Amygdala (tissue), 56 donors: ENCODE measurements around the gene MAT2A.
A peak's percentile ranks its signal among the peaks of the same experiment; 100 is the strongest.

Experiments used
- DNase-seq, 56 donors: peaks; one replicate each; lab custom pipeline; 2025; lab: John Stamatoyannopoulos, UW

MAT2A gene

DNA sequence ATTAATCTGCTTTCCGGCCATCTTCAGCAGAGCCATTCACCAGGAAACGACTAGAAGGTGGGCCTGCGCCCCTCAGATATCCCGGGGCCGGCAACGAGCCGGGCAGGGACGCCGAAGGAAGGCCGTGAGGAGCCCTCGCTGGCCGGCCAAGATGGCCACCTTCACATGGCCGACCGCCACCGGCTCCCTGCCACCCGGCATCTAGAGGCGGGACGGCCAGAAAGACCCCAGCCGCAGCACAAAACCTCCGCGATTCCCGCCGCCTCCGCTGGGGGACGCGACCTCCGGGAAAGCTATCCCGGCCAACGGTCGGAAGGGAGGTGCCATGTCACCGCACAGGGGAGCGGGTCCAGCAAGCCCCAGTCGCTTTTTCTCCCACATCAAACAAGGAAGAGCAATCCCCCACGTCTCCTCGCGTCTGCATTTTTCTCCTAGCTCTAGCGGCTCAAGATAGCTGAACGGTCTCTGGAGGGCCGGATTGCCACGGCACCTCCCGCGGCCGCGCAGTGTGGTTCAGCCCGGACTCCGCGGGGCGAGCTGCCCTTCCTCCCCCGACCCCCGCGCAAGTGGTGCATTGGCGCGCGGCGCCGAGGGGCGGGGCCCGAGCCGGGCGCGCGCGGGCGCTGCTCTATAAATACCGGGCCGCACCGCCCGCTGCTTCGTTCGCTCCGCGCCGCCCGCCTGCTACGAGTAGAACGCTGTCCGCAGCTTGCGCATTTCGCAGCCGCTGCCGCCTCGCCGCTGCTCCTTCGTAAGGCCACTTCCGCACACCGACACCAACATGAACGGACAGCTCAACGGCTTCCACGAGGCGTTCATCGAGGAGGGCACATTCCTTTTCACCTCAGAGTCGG, at the start of gene MAT2A:
Gene MAT2A (plus strand): TSS at position 662 of the 854 bp plus-strand sequence. CDS start 120 bp downstream, at position 782.
- peak; percentile 67 to 99 (median 93) for DNase-seq

DNA sequence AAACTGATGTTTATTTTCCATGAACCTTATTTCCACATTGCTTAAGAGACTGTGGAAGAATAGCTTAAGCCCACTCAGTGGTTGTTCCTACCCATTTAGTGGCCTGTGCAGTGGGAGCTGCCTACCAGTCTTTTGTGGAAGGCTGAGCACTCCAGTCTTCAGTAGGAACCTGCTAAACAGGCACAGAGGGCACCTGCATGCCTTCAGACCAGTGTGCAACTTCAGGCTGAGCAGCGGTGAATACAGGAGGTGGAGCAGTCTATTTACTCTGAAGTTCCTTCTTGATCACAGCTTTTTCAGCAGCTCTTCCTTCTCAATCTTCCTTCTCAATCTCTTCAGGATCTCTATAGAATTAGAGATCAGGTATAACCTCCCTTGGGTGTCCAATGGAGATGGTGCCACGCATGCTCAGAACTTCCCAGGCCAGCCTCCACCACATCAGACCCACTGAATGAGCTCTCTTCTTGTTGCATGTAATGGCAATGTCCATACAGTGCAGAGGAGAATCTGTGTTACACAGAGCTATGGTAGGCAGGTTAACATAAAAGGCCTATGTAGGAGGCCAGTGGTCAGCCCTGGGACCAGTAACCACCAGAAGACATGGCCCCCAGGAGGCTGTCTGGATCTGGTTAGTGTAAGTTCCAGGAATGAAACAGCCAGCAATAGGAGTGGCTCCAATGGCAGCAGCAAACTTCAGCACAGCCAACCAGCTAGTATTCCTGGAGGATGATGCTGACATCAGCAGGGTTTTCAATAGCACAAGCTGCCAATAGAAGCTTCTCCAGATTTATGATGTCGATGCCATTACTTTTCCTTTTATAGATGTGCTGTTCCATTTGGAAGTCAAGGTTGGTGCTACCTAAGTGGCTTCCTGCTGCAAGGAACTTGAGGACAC, 47.9 kb upstream of the MAT2A start:
- DNase-seq: no peak

DNA sequence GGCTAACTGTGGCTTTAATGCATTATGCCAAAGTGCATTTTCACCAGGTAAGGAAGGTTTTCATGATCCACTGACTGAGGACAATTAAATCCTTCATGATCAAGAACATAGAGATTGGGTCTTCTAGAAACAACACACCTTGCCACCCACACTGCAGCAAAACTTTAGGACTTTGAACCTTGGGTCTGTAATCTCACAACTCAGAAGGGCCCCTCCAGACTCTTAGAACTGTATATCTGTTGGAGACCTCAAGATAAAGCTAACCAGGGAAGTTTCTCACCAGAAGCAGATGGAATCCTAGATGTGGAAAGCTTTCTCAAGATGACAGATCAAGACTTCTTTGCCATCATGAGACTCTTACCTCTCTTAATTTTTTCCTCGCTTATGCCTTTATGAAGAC, 42.5 kb upstream of the MAT2A start:
- DNase-seq: no peak

DNA sequence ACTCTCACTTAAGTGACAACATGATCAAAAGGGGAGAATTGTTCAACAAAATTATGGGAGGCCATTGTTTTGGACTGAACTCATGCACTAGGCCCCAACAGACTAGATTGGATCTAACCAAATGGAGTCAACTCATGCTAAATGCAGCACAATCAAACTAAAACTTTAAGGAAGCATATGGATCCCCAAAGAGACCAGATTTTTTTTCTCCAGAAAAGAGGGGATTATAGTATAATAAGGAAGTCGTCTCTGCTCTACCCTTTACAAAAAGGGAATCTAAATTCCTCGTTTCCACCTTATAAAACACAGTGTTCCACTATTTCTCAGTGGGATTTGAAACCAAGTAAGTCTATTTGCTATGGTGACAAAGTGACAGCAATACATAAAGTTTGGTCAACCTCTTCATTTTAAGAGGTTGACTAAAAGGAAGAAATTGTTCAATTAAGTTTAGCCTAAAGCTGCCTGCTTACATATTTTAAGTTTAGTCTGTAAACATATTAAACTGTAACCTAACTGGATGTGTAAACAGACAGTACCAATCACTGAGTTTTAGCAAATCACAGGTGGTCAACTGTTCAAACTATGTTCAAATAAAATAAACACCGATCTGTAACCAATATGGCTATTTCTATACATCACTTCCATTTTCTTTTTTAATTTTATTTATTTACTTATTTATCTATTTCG, 40.9 kb upstream of the MAT2A start:
- DNase-seq: no peak

DNA sequence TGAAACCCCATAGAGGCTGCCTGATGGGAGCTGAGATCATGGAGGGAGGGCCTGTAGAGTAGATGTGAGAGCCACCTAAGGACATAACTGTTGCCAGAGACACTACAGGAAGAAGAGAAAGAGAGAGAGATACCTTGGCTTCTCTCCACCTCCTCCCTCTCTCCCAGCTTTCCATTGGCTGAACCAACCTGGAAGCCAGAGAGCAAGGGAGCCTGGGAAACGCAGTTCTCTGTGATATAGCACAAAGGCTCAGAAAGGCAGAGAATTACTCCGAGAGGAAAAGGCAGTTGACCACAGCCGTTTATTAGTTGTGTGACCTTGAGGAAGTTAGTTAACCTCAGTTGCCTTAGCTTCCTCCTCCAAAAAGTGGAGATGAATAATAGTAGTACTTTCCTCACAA, 37.7 kb upstream of the MAT2A start:
- DNase-seq: no peak

DNA sequence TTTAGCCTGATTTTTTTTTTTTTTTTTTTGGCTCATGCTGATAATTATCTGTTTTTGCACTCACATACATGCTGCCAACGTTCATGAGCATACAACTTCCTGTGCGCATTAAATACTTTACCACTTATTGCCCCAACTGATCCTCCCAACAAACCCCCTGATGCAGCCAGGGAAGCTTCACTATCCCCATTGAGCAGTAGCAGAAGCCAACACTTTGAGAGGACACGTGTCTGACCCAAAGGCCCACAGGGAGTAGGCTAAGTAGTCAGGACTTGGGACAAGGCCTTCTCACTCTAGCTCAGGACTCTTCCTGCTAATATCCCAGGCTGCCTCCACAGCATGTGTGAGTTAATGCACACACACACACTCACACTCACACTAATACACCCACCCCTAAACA, 36.2 kb upstream of the MAT2A start:
- no peak for DNase-seq

DNA sequence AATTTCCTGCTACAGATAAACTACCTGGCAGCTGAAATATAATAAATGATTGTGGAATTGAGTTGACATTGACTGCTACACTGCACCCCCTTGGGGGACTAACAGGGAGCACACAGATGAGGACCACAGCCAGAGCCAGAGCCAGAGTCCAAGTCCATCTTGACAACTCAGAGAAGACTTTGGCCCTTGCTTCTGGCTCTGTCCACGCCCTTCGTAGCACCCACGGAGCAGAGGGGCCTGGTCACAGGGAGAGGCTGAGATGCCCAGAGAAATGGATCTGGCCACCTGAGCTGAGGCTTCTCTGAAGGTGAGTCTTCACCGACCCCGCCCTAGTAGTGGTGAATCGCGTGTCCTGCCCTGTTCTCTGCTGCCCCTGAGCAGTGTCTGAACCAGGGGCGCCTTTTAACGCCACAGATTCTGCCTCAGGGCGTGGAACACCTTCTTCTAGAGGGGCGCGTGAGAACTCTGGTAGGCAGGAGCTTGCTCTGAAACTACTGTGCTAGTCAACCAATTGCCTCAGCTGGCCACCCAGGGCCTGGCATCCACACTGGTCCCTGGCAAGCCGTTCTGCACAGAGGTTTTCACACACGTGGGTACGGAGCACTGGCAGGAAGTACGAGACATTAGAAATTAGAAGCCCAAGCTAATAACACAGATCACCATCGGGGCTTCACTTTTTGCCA, 35.7 kb upstream of the MAT2A start:
- DNase-seq: peak in 22 of 56 donors; percentile 6 to 60 (median 22)

DNA sequence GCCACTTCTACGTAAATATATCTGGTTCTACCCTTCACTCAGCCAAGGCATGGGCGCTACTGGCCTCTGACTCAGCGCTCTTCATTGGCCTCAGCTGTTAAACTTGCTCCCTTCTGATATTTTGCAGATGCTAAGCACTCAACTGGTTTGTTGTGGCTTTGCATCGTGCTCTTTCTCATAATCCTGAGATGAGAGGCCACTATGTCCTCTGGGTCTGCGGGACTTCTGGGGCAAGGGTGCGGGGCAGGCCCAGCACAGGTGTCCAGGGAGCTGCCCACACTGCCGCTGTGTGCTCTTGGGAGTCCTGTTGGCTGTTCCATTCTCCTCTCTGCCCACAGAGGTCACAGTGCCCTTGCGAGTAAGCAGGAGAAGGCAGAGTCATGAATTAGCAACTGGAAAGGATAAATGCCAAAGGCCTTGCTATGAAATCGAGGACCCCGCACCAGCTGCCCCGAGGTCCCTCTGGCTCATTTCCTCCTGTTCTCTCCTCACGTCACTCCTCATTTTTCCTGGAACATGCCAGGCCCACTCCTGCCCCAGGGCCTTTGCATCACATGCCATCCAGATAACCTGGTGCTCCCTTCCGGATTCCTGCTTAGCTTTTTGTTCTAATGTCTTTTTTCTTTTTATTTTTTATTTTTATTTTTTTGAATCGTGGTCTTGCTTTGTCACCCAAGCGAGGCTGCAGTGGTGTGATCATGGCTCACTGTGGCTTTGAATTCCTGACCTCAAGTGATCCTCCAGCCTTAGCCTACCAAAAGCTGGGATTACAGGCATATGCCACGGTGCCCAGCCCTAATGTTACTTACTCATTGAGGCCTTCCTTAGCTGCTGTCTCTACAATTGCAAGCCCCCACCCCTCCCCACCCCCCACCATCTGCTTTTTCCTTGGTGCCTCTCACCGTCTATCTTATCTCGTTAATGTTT, 34.9 kb upstream of the MAT2A start:
- no peak for DNase-seq

DNA sequence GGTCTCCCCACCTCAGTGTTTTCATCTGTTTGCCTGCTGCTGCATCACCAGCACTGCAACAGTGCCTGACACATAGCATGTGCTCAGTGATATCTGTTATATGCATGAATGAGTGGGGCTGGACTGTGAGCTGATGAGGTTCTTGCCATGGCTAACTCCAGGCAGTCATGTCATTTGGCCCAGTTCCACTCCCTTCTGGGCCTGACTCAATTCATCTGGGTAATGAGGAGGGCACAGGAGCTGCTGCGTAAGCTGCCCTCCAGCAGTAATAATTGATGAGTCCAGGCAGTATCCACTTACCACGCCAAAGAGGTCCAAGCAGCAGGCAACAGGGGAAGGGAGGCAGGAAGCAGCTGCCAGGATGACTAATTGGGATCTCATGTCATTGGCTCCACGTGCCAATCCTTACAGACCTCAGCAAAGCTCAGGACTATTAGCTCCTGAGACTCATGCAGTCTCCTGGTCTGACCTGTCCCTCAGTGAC, 34.1 kb upstream of the MAT2A start:
- DNase-seq: peak in 5 of 56 donors; percentile 6 to 10 (median 8)

DNA sequence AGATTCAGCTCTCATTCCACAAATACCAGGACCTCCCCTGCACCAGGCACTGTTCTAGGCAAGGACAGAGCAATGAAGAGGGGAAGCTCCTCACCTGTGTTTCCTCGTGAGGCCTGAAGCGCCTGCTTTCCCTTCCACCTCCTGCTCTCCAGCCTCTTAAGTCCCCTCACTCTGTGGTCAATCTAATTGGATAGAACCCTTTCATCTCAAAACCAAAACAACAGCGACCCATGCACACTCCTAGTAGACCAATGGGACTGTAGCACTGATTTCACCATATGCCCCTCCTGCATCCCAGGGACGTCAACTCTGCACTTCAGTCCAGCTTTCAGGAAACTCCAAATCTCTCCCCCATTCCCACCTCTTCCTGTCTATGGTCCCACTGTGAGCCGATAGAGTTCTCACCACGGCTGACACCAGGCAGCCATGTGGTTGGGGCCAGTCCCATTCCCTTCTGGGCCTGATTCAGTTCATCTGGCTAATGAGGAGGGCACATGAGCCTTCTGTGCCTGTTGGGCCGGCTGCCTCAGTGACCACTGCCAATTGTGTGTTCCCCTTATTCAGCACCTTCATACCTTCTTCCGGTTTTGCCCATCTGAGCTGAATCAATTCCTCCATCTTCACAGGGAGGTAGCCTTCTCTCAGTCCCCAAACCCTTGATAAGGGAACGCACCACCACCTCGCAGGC, 33.3 kb upstream of the MAT2A start:
- DNase-seq: peak in 5 of 56 donors; percentile 3 to 23 (median 13)

DNA sequence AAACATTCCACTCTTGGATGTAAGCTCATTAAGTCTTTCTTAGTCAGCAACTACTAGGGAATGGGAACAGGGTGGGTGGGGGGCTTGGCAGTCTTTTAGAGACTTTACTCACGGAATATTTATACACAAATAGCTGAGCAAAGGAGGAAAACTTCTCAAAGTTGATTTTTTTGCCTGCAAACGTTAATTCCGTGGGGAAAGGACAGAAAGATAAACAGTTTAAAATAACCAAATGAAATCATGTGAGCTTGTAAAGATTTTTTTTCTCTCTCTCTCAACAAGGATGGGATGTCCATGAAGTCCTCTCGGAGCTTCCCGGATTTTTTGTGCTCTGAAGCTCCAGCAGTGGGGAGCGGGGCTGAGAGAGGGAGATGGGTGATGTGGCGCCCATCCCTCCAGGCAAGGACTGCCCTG, 32.2 kb upstream of the MAT2A start:
- DNase-seq: no peak

DNA sequence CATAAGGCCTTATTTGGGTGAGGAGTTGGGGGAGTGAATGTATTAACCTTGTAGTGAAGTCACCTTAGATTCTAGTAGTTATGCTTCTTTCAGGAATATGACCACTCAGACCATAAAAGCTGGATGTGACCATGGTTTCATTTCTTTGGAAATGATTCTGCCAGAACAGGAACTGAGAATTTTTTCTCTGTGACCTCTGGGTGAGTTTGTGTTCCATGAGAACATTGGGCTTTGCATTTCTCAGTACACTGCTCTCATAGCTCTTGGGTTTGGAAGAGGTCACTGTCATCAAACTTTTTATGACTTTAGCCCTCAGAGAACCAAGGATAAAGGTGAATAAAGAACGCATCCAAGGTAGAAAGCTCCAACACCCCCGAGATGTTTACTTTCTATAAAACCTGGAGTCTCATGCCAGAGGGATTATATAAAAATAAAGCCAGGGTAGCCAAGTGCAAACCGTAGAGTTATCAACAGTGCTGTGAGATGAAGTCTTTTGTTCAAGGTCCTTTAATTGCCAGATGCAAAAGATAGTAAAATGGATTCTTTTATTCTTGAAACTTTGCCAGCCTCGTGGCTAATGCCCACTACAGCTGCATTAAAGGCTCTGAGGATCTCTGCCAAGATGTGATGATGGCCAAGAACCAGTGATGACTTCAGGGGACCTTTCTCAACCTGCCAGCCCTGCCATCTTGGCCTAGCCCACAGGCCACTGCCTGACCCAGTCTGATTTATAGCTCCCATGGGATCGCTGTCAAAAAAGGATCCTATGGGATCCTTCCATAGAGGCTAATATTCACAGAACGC, 27.8 kb upstream of the MAT2A start:
- DNase-seq: peak in 1 of 56 donors; percentile 22

DNA sequence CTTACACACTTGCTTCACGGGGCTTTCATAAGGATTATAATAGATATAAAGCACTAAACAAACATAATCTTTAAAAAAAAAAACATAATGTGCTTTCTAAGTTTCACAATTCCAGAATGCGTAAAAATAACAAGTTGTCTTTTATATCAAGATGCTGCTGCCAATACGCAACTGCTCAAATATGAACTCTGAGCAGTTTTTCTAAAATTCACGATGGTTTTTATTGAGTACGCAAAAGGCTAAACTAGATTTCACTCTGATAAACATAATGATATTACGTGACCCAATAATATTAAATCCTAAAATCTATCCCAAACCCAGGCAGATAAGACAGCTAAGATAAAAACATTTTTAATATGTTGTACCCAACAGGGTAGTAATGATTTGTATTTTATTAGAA, 24.6 kb upstream of the MAT2A start:
- no peak for DNase-seq

DNA sequence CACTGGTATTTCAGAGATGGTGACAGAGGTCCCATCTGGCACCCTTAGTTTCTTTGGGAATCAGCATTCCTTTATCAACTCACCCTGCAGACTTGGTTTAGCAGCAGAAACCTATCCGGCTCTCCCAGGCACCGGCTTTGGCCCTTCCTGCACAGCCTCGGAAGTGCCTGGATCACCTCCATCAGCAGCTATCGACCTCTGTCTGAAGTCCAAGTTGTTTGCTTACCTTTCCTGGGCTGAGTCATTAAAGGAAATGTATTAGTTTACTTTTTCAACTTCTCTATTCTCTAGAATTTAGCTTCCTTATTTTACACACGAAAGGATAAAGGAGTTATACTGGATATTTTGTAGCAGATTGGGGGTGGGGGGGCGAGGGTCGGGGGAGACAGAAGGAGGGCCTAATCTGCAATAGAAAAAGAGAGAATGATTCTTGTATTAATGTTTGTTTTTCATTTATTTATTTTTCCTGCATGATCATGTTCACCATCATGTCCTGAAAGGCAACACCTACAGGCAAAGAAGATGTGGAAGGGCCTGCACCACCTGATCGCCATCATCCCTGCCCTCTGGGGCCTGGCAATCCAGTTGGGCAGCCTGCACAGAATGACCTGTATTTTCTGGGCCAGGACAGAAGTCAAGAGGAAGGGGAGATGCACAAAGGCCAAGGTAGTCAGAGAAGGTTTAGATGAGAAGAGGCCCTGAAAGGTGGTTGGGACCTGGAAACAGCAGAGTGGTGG, 22.1 kb upstream of the MAT2A start:
- DNase-seq: no peak

DNA sequence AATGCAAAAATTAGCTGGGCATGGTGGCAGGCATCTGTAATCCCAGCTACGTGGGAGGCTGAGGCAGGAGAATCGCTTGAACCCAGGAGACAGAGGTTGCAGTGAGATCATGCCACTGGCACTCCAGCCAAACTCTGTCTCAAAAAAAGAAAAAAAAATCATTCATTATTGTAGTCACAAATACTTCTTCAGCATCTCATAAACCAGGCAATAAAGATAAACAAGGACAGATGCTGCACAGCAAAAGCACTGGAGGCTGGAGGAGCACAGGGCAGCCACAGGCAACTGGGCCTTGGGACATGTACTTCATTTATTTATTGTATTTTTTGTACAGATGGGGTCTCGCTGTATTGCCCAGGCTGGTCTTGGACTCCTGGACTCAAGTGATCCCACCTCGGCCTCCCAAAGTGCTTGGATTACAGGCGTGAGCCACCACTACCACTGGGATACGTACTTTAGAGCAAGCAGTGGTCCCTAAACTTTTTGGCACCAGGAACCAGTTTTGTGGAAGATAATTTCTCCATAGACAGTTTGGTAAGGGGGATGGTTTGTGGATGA, 16.8 kb upstream of the MAT2A start:
- no peak for DNase-seq
